CD4-positive, alpha-beta T cell treated with Interleukin-2 at 100 ng/mL for 4 hours (primary cell): ENCODE measurements around the gene AFMID.
"Not testable (repeated sequence)": the region's sequence is repeated elsewhere in the genome, so short reads cannot be mapped to it uniquely, and the experiment has no call there.

Experiments used
- DNase-seq: peaks from one replicate; pipeline ENCODE4 v3.0.0-alpha.2; 2020; ENCODE audit warnings: low spot score

AFMID gene

GRCh38 chr17:78154903-78155811 lies 32.0 kb upstream of the AFMID start:
- DNase-seq: no peak

GRCh38 chr17:78159575-78160158 lies 27.5 kb upstream of the AFMID start:
- DNase-seq: no peak

DNA sequence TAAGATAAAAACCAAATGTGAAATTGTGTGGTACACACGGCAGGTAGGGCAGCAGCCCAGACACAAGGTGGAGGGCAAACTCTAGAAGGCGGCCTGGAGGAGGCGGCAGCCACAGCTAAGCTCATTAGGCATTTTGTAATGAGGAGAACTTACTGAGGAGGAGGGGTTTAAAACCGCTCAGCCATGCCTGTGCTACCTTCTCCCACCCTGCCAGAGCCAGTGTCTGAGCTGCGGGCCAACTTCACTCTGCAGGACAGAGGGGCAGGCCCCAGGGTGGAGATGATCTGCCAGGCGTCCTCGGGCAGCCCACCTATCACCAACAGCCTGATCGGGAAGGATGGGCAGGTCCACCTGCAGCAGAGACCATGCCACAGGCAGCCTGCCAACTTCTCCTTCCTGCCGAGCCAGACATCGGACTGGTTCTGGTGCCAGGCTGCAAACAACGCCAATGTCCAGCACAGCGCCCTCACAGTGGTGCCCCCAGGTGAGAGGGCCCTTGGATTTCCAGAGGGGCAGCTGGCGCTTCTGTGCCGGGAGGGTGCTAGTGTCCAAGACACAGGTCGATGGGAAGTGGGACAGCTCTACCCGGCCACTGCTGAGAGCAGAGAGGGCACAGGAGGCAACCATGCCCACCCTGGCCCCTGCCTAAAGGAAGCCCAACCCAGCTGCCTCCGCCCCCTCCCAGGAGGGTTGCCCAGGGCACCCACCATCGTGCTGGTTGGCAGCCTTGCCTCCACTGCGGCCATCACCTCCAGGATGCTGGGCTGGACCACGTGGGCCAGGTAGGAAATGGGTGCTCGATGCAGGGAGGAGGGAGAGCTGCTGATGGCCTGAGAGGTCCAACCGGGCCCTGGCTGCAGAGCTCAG lies 23.0 kb upstream of the AFMID start:
- DNase-seq: no peak

DNA sequence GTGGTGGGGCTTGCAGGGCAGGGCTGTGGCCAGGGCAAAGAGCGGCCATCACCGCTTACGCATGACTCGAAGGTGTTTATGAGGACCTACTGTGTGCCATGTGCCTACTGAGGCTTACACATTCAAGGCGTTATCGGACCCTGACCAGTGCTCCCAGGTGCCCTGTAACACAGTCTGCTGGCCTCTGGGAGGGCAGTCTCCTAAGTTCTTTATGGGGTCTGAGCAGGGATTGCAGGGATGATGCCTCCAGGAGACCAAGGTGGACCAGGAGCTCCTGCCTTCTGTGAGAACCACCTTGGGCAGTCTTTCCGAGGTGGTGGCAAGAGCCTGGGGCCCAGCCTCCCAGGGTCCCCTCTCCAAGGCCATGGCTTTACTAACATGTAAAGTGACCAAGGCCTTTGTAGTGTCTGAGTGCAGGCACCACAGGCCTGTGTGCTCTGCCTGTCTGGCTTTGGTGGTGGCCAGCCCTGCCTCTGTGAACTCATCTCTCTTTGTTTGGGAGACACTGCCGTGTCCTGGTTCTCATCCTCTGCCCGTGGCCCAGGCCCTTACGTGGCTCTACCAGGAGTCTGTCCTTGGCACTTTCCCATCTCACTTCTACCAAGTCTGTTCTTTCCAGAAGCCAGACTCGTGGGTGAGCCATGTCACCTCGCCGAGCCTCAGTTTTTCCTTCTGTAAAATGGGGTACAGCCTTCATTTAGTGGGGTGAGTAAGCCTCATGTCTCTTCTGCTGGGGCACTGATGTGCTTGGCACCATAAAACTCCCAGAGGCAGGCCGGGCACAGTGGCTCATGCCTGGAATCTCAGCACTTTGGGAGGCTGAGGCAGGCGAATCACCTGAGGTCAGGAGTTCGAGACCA lies 22.2 kb upstream of the AFMID start:
- DNase-seq: no peak

DNA sequence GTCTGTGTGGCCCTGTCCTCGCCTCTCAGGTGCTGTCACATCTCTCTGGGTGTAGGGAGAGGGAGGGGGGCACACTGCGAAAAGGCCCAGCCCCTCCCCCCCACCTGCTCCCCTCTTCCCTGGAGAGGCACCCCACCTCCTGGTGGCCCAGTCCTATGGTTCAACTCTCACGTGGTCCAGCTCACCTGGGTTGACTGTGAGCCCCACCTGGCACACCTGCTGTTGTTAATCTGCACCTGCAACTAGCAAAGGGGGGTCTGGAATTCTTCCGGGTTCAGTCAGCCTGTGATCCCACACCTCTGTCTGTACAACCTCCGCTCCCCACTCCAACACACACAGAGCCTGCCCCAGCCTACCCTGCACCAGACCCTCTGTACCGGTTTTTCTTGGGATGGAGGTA lies 20.7 kb upstream of the AFMID start:
- DNase-seq: no peak

DNA sequence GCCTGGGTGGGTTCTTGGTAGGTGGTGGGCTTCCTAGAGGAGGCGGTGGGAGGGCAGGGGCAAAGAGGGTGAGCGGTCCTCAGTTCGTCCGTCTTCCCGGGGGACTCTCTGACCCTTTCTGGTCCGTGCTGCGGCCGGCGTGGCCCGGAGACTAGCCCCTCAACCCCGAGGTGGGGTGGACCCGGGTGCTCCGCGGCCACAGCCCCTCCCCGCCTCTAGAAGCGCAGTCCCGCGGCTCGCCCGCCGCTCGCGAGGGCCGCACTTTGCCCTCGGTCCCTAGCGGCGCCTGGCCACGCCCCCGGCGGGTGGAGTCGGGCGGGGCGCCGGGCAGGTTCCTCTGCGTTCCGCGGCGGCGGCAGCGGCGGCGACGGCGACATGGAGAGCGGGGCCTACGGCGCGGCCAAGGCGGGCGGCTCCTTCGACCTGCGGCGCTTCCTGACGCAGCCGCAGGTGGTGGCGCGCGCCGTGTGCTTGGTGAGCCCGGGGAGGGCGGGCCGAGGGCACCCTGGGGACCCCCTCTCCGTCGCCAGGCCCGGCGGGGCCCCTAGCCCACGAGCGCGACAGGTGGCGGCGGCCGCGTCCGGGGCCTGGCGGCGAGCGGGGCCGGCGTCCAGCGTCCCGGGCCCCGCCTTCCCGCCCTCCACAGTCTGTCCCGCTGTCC lies 18.8 kb upstream of the AFMID start, which contains the start of gene SYNGR2:
Gene SYNGR2, plus strand, starts transcription at position 340 of the 661 bp plus-strand sequence. Its CDS starts 36 bp downstream, at position 376.
- DNase-seq: peak; percentile 86

GRCh38 chr17:78168903-78169793 lies 18.0 kb upstream of the AFMID start:
- peak; percentile 52 for DNase-seq

DNA sequence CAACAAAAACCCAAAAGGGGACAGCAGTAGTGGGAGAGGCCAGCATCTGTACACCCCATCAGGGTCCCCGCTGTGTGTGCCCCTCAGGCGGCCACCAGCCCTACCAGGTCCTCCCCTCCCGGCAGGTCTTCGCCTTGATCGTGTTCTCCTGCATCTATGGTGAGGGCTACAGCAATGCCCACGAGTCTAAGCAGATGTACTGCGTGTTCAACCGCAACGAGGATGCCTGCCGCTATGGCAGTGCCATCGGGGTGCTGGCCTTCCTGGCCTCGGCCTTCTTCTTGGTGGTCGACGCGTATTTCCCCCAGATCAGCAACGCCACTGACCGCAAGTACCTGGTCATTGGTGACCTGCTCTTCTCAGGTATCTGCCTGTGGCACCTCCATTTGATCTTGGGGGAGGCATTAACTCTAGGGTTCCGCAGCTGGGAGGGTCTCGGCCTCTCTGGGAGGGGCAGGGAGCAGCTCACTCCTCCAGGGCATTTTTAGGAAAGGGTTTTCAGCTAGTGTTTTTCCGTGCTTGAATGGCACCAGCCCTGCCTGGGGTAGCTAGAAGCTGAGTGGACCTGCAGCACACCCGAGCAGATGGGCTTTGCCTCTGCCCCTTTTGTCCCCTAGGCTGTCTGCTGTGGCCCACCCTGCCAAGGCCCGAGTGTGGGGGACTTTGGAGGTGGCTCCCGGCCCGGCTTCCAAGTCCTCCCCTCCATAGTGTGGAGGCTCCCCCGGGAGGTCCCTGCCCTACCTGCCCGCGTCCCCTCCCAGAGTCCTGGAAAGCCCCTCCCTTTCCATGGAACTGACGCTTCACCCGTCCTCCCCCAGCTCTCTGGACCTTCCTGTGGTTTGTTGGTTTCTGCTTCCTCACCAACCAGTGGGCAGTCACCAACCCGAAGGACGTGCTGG lies 16.2 kb upstream of the AFMID start:
- DNase-seq: no peak

DNA sequence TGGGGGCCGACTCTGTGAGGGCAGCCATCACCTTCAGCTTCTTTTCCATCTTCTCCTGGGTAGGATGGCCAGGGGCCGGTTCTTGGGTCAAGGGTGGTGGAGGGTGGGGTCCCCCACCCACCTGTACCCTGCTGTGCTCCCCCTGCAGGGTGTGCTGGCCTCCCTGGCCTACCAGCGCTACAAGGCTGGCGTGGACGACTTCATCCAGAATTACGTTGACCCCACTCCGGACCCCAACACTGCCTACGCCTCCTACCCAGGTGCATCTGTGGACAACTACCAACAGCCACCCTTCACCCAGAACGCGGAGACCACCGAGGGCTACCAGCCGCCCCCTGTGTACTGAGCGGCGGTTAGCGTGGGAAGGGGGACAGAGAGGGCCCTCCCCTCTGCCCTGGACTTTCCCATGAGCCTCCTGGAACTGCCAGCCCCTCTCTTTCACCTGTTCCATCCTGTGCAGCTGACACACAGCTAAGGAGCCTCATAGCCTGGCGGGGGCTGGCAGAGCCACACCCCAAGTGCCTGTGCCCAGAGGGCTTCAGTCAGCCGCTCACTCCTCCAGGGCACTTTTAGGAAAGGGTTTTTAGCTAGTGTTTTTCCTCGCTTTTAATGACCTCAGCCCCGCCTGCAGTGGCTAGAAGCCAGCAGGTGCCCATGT lies 15.4 kb upstream of the AFMID start:
- DNase-seq: not testable (repeated sequence)

GRCh38 chr17:78172249-78173051 lies 14.7 kb upstream of the AFMID start:
- no peak for DNase-seq

DNA sequence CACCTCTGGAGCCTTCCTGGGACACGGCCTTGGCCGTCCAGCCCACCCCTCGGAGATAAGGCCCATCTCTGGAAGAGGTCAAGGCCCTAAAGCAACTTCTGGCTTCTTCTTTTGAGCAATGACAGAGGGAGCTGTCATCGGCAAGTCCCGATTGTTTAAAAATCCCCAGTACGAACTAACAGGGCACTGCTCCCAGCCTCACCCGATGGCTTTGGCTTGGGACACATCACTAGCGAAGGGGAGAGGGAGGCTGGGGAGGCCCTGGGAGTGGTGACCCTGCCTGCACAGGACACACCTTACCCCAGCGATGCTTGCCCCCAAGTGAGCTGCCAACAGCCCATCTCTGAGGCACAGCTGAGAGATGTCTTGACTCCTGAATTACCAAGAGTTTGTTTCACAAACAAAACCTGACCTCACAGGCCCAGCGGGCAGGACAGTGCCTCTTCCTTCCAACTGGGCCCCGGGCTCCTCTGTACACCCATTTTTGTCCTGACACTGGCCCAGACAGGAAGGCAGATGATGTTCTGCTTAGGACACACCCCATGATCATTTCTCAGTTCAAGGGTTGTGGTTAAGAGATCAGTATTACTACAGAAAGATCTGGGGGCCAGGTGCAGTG lies 14.0 kb upstream of the AFMID start:
- peak; percentile 42 for DNase-seq

DNA sequence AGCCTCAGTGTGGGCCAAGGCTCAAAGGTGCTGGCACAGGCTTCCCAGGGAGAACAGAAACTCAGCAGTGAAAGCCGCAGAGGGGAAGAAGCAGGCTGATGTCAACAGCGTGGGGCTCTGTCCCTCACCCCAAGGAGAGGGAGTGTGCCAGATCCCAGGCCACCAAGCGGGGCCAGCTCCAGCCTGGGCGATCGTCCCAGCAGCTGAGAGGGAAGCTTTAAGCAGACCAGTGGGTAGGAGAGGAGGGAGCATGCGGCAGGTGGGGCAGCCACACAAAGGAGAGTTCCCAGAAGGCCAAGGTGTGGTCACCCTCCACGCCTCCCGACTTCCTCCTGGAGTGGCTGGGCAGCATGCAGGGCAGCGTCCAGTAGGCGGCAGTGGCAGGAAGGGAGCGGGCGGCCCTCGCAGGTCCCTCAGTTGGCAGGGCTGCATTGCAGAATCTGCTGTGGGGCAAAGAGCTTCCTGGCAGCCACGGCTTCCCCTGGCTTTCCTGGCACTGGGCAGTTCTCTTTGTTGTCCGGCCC lies 12.8 kb upstream of the AFMID start:
- DNase-seq: no peak

- DNase-seq: no peak
Measured at GRCh38 chr17:78174870-78175642, 12.1 kb upstream of the AFMID start.

DNA sequence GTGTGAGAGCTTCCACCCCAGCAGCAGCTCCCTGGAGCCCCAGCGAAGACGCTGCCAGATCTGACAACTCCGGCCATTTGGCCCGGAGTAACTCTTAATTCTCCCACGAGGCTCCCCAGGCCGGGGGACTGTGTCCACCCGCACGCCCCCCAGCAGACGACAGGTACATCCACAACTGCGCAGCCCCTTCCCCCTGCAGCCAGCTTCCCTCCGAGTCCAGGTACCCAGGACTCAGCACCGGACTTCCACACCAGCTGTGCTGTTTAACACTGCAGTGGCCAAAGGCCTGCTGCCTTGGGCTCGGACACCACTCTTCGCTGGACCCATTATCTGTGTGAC lies 11.6 kb upstream of the AFMID start:
- DNase-seq: no peak

DNA sequence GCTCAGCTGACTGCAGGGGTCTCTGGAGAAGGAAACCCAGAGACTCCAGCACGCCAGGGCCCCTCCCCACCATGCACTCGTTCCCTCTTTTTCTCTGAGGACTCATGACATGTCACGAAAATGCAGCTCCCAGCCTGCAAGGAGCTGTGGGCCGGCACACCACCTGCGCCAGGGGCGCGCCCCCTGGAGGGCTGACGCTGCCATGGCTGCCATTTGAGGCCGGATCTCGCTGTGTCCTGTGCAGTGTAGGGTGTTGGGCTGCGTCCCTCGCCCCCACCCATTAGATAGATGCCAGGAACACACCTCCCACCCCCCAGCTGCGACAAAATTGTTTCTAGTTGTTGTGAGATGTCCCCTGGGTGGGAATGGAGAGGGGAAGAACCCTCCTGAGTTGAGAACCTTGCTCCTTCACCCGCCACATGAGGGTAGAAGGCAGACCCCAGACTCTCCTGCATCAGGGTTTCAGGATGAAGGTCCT lies 10.6 kb upstream of the AFMID start:
- peak; percentile 81 for DNase-seq

DNA sequence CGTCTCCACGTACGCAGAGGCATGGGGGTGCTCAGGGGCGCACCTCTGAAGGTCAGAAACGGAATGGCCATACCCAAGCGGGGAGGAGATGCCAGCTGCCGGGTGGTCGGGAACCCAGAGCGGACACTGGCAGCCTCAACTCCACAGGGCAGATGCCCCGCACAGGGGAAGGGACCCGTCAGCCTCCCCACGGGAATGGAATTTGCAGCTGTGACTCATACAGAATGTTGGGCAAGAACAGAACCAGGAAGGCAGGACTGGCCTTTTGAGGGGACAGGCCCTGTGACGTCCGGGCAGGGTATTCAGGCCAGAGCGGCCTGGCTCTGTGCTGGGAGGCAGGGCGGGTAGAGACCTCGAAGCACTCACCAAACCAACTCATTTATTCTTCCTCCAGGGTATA lies 7.8 kb upstream of the AFMID start:
- no peak for DNase-seq
